SJCRH30 (cell line): ENCODE results near the gene ADAD2. TPM values are rescaled to one million over a fixed set of nuclear protein-coding genes. Genes with fewer than 3 reads are reported as not detected.
A peak's percentile ranks its signal among the peaks of the same experiment; 100 is the strongest.

Source experiments
- DNase-seq, 2 experiments: peaks; one replicate each; pipeline ENCODE4 v3.0.0-alpha.2; 2015 to 2020
- H3K27ac ChIP-seq: fragments of 250-450 bp; sonication (Bioruptor Pico); 2 replicates; pipeline ENCODE4 v1.5.1; 2020; ENCODE audit warnings: mild to moderate bottlenecking, moderate library complexity
- H3K27me3 ChIP-seq: fragments of 250-450 bp; sonication (Bioruptor Pico); 2 replicates; pipeline ENCODE4 v1.5.1; 2020; ENCODE audit warnings: mild to moderate bottlenecking, moderate library complexity
- H3K36me3 ChIP-seq: fragments of 250-450 bp; sonication (Bioruptor Pico); 2 replicates; pipeline ENCODE4 v1.5.1; 2020; ENCODE audit warnings: mild to moderate bottlenecking, moderate library complexity
- H3K4me1 ChIP-seq: fragments of 250-450 bp; sonication (Bioruptor Pico); 2 replicates; pipeline ENCODE4 v1.5.1; 2020; ENCODE audit warnings: mild to moderate bottlenecking, moderate library complexity
- H3K4me3 ChIP-seq: fragments of 250-450 bp; sonication (Bioruptor Pico); 2 replicates; pipeline ENCODE4 v1.5.1; 2020; ENCODE audit warnings: mild to moderate bottlenecking, moderate library complexity
- H3K9me3 ChIP-seq: fragments of 250-450 bp; sonication (Bioruptor Pico); replicated peaks from 2 replicates; pipeline ENCODE4 v1.5.1; 2020; ENCODE audit warnings: mild to moderate bottlenecking, moderate library complexity
- total RNA-seq: library from RNA; depleted of rRNA; stranded (reverse); fragments of >200 nt; shearing (Covaris generic); gene quantifications from 2 replicates; pipeline ENCODE4 v1.2.3, GENCODE V29; 2014

The ADAD2 gene
- total RNA-seq, 1 experiment from 2014 or later = 0.22 TPM

- H3K27ac ChIP-seq = no peak overlapping the region
- no peak for DNase-seq
- H3K9me3 ChIP-seq = no peaks in the 10 kb centered on the region
- H3K4me1 ChIP-seq = no peaks in the 10 kb centered on the region
- no peak overlapping the region for H3K4me3 ChIP-seq
- no peaks in the 10 kb centered on the region for H3K36me3 ChIP-seq
- H3K27me3 ChIP-seq = no peaks in the 10 kb centered on the region
These were observed 27.3 kb downstream of the ADAD2 start for GRCh38 chr16:84218176-84218823.

GRCh38 chr16:84218956-84219355, 28.0 kb downstream of the ADAD2 start:
- Histone ChIP-seq H3K4me1 (no peaks in the 10 kb centered on the region), H3K36me3 (no peaks in the 10 kb centered on the region), H3K27ac (no peak overlapping the region), H3K9me3 (no peaks in the 10 kb centered on the region), H3K4me3 (no peak overlapping the region), H3K27me3 (no peaks in the 10 kb centered on the region)
- DNase-seq = no peak

GRCh38 chr16:84220851-84221250, 29.9 kb downstream of the ADAD2 start:
- Histone ChIP-seq H3K27me3 (no peaks in the 10 kb centered on the region), H3K9me3 (no peaks in the 10 kb centered on the region), H3K4me3 (no peak overlapping the region), H3K4me1 (no peaks in the 10 kb centered on the region), H3K27ac (no peak overlapping the region), H3K36me3 (no peaks in the 10 kb centered on the region)
- peak in 1 of 2 experiments; percentile 20 for DNase-seq

- no peaks in the 10 kb centered on the region for H3K9me3 ChIP-seq
- peaks cover 5% of the 10 kb centered on the region; the same call in 1 of the 2 replicates for H3K4me1 ChIP-seq
- no peak overlapping the region for H3K4me3 ChIP-seq
- no peaks in the 10 kb centered on the region for H3K27me3 ChIP-seq
- no peaks in the 10 kb centered on the region for H3K36me3 ChIP-seq
- DNase-seq = no peak
- no peak overlapping the region for H3K27ac ChIP-seq
These were observed 32.5 kb downstream of the ADAD2 start for GRCh38 chr16:84223456-84223855.

GRCh38 chr16:84224554-84224953, 33.6 kb downstream of the ADAD2 start:
- Histone ChIP-seq H3K27me3 (no peaks in the 10 kb centered on the region), H3K4me1 (peaks cover 9% of the 10 kb centered on the region; the same call in 1 of the 2 replicates), H3K4me3 (no peak overlapping the region), H3K27ac (no peak overlapping the region), H3K36me3 (no peaks in the 10 kb centered on the region), H3K9me3 (no peaks in the 10 kb centered on the region)
- DNase-seq = no peak

GRCh38 chr16:84225126-84225525, 34.2 kb downstream of the ADAD2 start:
- no peaks in the 10 kb centered on the region for H3K9me3 ChIP-seq
- H3K27me3 ChIP-seq = no peaks in the 10 kb centered on the region
- H3K4me3 ChIP-seq = no peak overlapping the region
- peaks cover 9% of the 10 kb centered on the region; the same call in 1 of the 2 replicates for H3K4me1 ChIP-seq
- H3K36me3 ChIP-seq = no peaks in the 10 kb centered on the region
- H3K27ac ChIP-seq = no peak overlapping the region
- no peak for DNase-seq

GRCh38 chr16:84225571-84225970, 34.6 kb downstream of the ADAD2 start:
- Histone ChIP-seq H3K4me1 (peaks cover 9% of the 10 kb centered on the region; the same call in 1 of the 2 replicates), H3K27ac (no peak overlapping the region), H3K9me3 (no peaks in the 10 kb centered on the region), H3K27me3 (no peaks in the 10 kb centered on the region), H3K36me3 (no peaks in the 10 kb centered on the region), H3K4me3 (no peak overlapping the region)
- DNase-seq = no peak

- no peak overlapping the region for H3K27ac ChIP-seq
- no peak for DNase-seq
- H3K27me3 ChIP-seq = no peaks in the 10 kb centered on the region
- H3K9me3 ChIP-seq = no peaks in the 10 kb centered on the region
- peaks cover 9% of the 10 kb centered on the region; the same call in 1 of the 2 replicates for H3K4me1 ChIP-seq
- no peaks in the 10 kb centered on the region for H3K36me3 ChIP-seq
- no peak overlapping the region for H3K4me3 ChIP-seq
These were observed 35.1 kb downstream of the ADAD2 start for GRCh38 chr16:84226026-84226425.

- Histone ChIP-seq H3K9me3 (no peaks in the 10 kb centered on the region), H3K27me3 (no peaks in the 10 kb centered on the region), H3K4me1 (peaks cover 9% of the 10 kb centered on the region; the same call in 1 of the 2 replicates), H3K36me3 (no peaks in the 10 kb centered on the region), H3K27ac (no peak overlapping the region; the same call in 1 of the 2 replicates), H3K4me3 (no peak overlapping the region)
- no peak for DNase-seq
These were observed 36.6 kb downstream of the ADAD2 start for GRCh38 chr16:84227548-84227947.

- peaks cover 9% of the 10 kb centered on the region; the same call in 1 of the 2 replicates for H3K4me1 ChIP-seq
- H3K4me3 ChIP-seq = no peak overlapping the region; the same call in 1 of the 2 replicates
- DNase-seq = peak; percentile 90
- peak overlapping the region; percentile 62 for H3K27ac ChIP-seq
- H3K9me3 ChIP-seq = no peaks in the 10 kb centered on the region
- H3K27me3 ChIP-seq = no peaks in the 10 kb centered on the region
- no peaks in the 10 kb centered on the region for H3K36me3 ChIP-seq
These were observed 37.4 kb downstream of the ADAD2 start for GRCh38 chr16:84228256-84228838.

- H3K27ac ChIP-seq = no peak overlapping the region
- H3K4me3 ChIP-seq = no peak overlapping the region
- H3K9me3 ChIP-seq = no peaks in the 10 kb centered on the region
- peaks cover 10% of the 10 kb centered on the region; the same call in 1 of the 2 replicates for H3K4me1 ChIP-seq
- no peaks in the 10 kb centered on the region for H3K36me3 ChIP-seq
- H3K27me3 ChIP-seq = no peaks in the 10 kb centered on the region
- DNase-seq = no peak
These were observed 38.5 kb downstream of the ADAD2 start for GRCh38 chr16:84229471-84229870.

GRCh38 chr16:84232060-84232459, 41.1 kb downstream of the ADAD2 start:
- Histone ChIP-seq H3K27me3 (no peaks in the 10 kb centered on the region), H3K4me3 (no peak overlapping the region), H3K9me3 (no peaks in the 10 kb centered on the region), H3K4me1 (peaks cover 18% of the 10 kb centered on the region), H3K27ac (no peak overlapping the region), H3K36me3 (no peaks in the 10 kb centered on the region)
- no peak for DNase-seq

- no peaks in the 10 kb centered on the region for H3K27me3 ChIP-seq
- no peak for DNase-seq
- no peaks in the 10 kb centered on the region for H3K36me3 ChIP-seq
- no peak overlapping the region for H3K4me3 ChIP-seq
- H3K9me3 ChIP-seq = no peaks in the 10 kb centered on the region
- no peak overlapping the region for H3K27ac ChIP-seq
- H3K4me1 ChIP-seq = peaks cover 14% of the 10 kb centered on the region
These were observed 42.0 kb downstream of the ADAD2 start for GRCh38 chr16:84232969-84233368.

- Histone ChIP-seq H3K9me3 (no peaks in the 10 kb centered on the region), H3K27ac (no peak overlapping the region), H3K27me3 (no peaks in the 10 kb centered on the region), H3K36me3 (no peaks in the 10 kb centered on the region), H3K4me1 (peaks cover 12% of the 10 kb centered on the region), H3K4me3 (no peak overlapping the region)
- no peak for DNase-seq
These were observed 42.8 kb downstream of the ADAD2 start for GRCh38 chr16:84233748-84234147.

GRCh38 chr16:84234321-84235241, 43.6 kb downstream of the ADAD2 start:
- peak in 1 of 2 experiments; percentile 47 for DNase-seq
- Histone ChIP-seq H3K27ac (peak overlapping the region; percentile 45), H3K36me3 (no peaks in the 10 kb centered on the region), H3K9me3 (no peaks in the 10 kb centered on the region), H3K4me1 (peaks cover 9% of the 10 kb centered on the region), H3K4me3 (no peak overlapping the region), H3K27me3 (no peaks in the 10 kb centered on the region)
